ENCODE data around the gene CACNA1C. TPM values are rescaled to one million over a fixed set of nuclear protein-coding genes. Genes with fewer than 3 reads are reported as not detected.

Gene CACNA1C
- total RNA-seq, 2 donors from 2014 or later, result 0.84 to 10.2 TPM

DNA sequence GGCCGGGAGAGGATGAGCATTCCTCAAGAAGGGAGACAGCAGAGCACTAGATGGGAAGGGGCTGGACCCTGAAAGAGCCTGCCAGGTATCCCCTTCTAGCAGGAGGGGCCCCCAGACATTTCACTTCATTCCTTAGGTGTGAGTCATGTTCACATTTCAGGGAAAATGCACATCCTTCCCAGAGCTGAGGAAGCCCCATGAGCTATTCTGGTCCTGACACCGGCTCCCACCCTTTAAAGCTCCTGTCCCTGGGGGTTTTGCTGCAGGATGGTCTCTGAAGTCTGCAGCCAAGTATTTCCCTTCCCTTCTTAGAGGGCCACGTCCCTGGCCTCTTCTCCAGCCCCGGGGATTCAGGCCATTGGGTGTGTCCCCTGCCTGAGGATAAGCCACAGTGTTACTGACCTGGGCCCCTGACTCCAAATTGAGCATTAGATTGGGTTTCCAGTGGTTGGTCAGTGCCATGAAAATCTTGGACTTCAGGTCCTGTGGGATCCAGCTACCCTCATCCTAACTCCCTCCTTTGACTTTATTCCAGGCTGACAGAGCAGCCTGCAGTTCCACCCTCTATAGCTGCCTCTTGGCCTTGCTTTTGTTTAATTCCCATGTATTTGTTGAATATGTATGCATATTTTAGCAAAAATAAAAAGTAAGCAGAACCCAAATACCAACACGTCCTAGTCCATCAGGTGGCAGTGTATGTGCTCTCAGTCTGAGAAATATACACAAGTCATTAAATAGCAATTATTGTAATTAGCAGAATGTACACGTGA, 267.1 kb downstream of the CACNA1C start:
- no peak for DNase-seq
- no peak overlapping the region for H3K9ac ChIP-seq (ENCODE audit: low read depth in 2 of 2, low read length in 2 of 2)
- no peak for TF ChIP-seq CTCF (IDR thresholded peaks at IDR 0.05)
- no peaks in the 10 kb centered on the region for H3K9me3 ChIP-seq
- no peaks in the 10 kb centered on the region for H3K36me3 ChIP-seq
- no peak overlapping the region for H3K4me3 ChIP-seq
- no peaks in the 10 kb centered on the region for H3K4me1 ChIP-seq
- H3K27me3 ChIP-seq, result no peaks in the 10 kb centered on the region
- intact Hi-C loops (cut with DNase I), result no loop called here
- H3K27ac ChIP-seq, result no peak overlapping the region

GRCh38 chr12:2320841-2321240, 268.1 kb downstream of the CACNA1C start:
- Histone ChIP-seq H3K9me3 (no peaks in the 10 kb centered on the region), H3K4me1 (no peaks in the 10 kb centered on the region), H3K36me3 (no peaks in the 10 kb centered on the region), H3K27ac (no peak overlapping the region), H3K27me3 (no peaks in the 10 kb centered on the region), H3K4me3 (no peak overlapping the region), H3K9ac (ENCODE audit: low read depth in 2 of 2, low read length in 2 of 2) (no peak overlapping the region)
- no peak for TF ChIP-seq CTCF (IDR thresholded peaks at IDR 0.05)
- intact Hi-C loops (cut with DNase I), result no loop called here
- DNase-seq, result no peak

DNA sequence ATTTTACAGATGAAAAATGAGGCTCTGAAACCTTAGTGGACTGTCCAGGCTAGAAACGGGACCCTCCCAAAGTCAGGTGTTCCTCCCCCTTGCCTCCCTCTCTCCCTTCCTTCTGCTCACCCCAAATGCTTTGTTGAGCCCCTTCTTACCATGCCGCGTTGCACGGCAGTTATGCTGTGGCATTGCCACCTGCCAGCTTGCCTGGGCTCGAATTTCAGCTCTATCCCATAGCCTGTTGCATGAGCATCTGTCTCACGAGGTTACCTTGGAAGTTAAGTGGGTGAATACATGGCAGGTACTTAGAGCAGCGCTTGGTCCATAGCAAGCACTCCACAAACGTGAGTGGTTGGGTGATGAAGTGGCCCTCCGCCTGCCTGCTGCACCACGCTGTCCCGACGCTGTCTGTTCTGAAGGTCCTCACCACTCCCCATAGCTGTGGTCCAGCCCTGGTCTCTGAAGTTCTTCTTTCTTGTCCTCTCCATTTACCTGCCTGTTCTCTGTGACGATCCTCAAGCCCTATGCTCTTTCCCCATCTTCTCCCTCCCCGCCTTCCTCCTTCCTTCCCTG, 269.9 kb downstream of the CACNA1C start:
- Histone ChIP-seq H3K27ac (no peak overlapping the region), H3K36me3 (no peaks in the 10 kb centered on the region), H3K4me3 (no peak overlapping the region), H3K4me1 (no peaks in the 10 kb centered on the region), H3K27me3 (no peaks in the 10 kb centered on the region), H3K9me3 (no peaks in the 10 kb centered on the region), H3K9ac (ENCODE audit: low read depth in 2 of 2, low read length in 2 of 2) (no peak overlapping the region)
- no peak for DNase-seq
- intact Hi-C loops (cut with DNase I), result no loop called here
- no peak for TF ChIP-seq CTCF (IDR thresholded peaks at IDR 0.05)

- no peak for TF ChIP-seq CTCF (IDR thresholded peaks at IDR 0.05)
- H3K27ac ChIP-seq, result no peak overlapping the region
- no peaks in the 10 kb centered on the region for H3K9me3 ChIP-seq
- H3K36me3 ChIP-seq, result no peaks in the 10 kb centered on the region
- intact Hi-C loops (cut with DNase I), result no loop called here
- no peak for DNase-seq
- H3K9ac ChIP-seq (ENCODE audit: low read depth in 2 of 2, low read length in 2 of 2), result no peak overlapping the region
- H3K4me3 ChIP-seq, result no peak overlapping the region
- no peaks in the 10 kb centered on the region for H3K4me1 ChIP-seq
- H3K27me3 ChIP-seq, result no peaks in the 10 kb centered on the region
These were observed 270.9 kb downstream of the CACNA1C start for GRCh38 chr12:2323532-2324255.

- Histone ChIP-seq H3K4me1 (no peaks in the 10 kb centered on the region), H3K9me3 (no peaks in the 10 kb centered on the region), H3K9ac (ENCODE audit: low read depth in 2 of 2, low read length in 2 of 2) (no peak overlapping the region), H3K36me3 (no peaks in the 10 kb centered on the region), H3K27me3 (no peaks in the 10 kb centered on the region), H3K27ac (no peak overlapping the region), H3K4me3 (no peak overlapping the region)
- no peak for TF ChIP-seq CTCF (IDR thresholded peaks at IDR 0.05)
- peak; percentile 64 for DNase-seq
- intact Hi-C loops (cut with DNase I), result no loop called here
These were observed 271.6 kb downstream of the CACNA1C start for GRCh38 chr12:2324387-2324786.
